ENCODE data around the gene DNAI1. TPM values are rescaled to one million over a fixed set of nuclear protein-coding genes. Genes with fewer than 3 reads are reported as not detected.

The DNAI1 gene
- total RNA-seq, 1 donor = not detected

Small RNA genes lying within 50 kb of the gene (small RNA-seq; reads per million reads assigned to genes)
- not detected for gene RN7SKP24

Other genes with a start within 250 kb of the DNAI1 start
- 2.2 TPM for gene KIF24, start 129.5 kb upstream of the DNAI1 start, total RNA-seq
- gene NUDT2, start 129.2 kb upstream of the DNAI1 start, total RNA-seq = 14.3 TPM
- gene MYORG, start 81.9 kb upstream of the DNAI1 start, total RNA-seq = 1.3 TPM
- 3.2 TPM for gene FAM219A, start 235 bp upstream of the DNAI1 start, total RNA-seq
- gene ENHO, start 64.2 kb downstream of the DNAI1 start, total RNA-seq = not detected
- gene CNTFR, start 130.9 kb downstream of the DNAI1 start, total RNA-seq = not detected
- 61.7 TPM for gene RPP25L, start 153.3 kb downstream of the DNAI1 start, total RNA-seq
- gene DCTN3, start 161.7 kb downstream of the DNAI1 start, total RNA-seq = 74.1 TPM
- not detected for gene ARID3C, start 170.3 kb downstream of the DNAI1 start, total RNA-seq
- 61.4 TPM for gene SIGMAR1, start 179.0 kb downstream of the DNAI1 start, total RNA-seq
- gene GALT, start 187.9 kb downstream of the DNAI1 start, total RNA-seq = 108 TPM
- 11.8 TPM for gene IL11RA, start 193.4 kb downstream of the DNAI1 start, total RNA-seq
- gene CCL27, start 203.9 kb downstream of the DNAI1 start, total RNA-seq = not detected
- gene CCL19, start 232.5 kb downstream of the DNAI1 start, total RNA-seq = not detected